ENCODE data around the gene SYNJ1. TPM values are rescaled to one million over a fixed set of nuclear protein-coding genes. Genes with fewer than 3 reads are reported as not detected.

SYNJ1 gene
- total and polyA plus RNA-seq, 9 of the 15 experiments (the other 6 are each of a cell fraction or from before 2014, with no cell fraction given), result 2.4 to 10.6 (median 5.6) TPM

DNA sequence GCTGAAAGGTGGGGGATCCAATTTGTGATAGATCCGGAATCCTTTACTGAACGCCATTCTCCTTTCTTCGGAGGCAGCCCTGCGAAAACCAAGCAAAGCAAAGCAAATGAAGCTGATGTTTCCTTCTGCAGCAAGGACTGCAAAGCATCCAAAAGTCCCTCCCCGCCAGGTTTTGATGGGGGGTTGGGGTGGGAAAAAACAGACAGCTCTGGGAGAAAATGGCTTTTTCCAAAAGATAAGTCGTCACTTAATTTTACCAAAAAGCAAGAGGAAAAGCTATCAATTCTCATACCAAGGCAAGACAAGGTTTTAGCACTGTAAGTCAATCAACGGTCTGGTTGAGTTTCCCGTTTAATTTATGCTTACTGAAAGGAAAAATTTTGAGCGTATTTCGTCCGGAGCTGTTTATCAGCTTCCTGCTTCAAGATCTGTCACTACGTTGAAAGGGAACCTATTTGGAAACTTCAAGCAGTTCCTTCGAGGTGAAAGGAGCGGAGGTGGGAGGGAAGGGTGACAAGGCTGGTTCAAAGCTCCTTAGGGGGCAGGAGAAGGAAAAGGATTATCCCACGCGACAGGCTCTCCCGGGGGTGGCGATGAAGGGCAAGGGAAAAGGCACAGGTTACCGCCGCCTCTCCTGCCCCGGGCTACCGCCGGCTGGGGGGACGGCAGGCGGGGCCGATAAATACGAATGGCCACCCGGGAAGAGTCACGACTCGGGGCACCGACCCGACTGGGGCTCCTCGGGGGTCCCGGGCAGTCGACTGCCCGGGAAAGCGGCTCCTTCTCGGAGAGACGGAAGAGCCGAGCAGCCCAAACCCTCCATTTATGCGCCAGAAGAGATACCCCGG, 750 bp downstream of the SYNJ1 start (continued):
- TF ChIP-seq ZBTB49 (CRISPR knock-in tag; IDR thresholded peaks at IDR 0.05; ENCODE audit: borderline replicate concordance), result no peak
- TF ChIP-seq ETV5 (CRISPR knock-in tag; IDR thresholded peaks at IDR 0.05; ENCODE audit: low read depth), result no peak
- TF ChIP-seq XRCC4 (IDR thresholded peaks at IDR 0.05; ENCODE audit: extremely low read depth, insufficient read depth, insufficient read length), result no peak
- TF ChIP-seq ZNF197 (CRISPR knock-in tag; IDR thresholded peaks at IDR 0.05; ENCODE audit: low read depth), result no peak
- TF ChIP-seq E2F8 (IDR thresholded peaks at IDR 0.05; ENCODE audit: low read depth, partially characterized antibody), result no peak
- TF ChIP-seq DACH1 (IDR thresholded peaks at IDR 0.05; ENCODE audit: partially characterized antibody), result no peak
- TF ChIP-seq, protein P1, sequence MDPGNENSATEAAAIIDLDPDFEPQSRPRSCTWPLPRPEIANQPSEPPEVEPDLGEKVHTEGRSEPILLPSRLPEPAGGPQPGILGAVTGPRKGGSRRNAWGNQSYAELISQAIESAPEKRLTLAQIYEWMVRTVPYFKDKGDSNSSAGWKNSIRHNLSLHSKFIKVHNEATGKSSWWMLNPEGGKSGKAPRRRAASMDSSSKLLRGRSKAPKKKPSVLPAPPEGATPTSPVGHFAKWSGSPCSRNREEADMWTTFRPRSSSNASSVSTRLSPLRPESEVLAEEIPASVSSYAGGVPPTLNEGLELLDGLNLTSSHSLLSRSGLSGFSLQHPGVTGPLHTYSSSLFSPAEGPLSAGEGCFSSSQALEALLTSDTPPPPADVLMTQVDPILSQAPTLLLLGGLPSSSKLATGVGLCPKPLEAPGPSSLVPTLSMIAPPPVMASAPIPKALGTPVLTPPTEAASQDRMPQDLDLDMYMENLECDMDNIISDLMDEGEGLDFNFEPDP (CRISPR knock-in tag; IDR thresholded peaks at IDR 0.05), result no peak
- no peak for TF ChIP-seq SMARCA5 (IDR thresholded peaks at IDR 0.05)
- no peak for TF ChIP-seq MECOM (CRISPR knock-in tag; IDR thresholded peaks at IDR 0.05)
- TF ChIP-seq UBTF (IDR thresholded peaks at IDR 0.05; ENCODE audit: borderline replicate concordance in 1 of 2, low read depth in 2 of 2, low read length in 2 of 2), result 0 out of 4 replicates have a peak, but pooled peaks of 1 of the 2 experiments have one; percentile 10
- TF ChIP-seq NCOA2 (IDR thresholded peaks at IDR 0.05; ENCODE audit: partially characterized antibody in 2 of 2), result no peak
- no peak for TF ChIP-seq JUND (IDR thresholded peaks at IDR 0.05; ENCODE audit: borderline replicate concordance, low read depth, low read length)
- TF ChIP-seq JUND (tag; IDR thresholded peaks at IDR 0.05; ENCODE audit: borderline replicate concordance, low read depth, low read length), result no peak
- TF ChIP-seq RFX7 (CRISPR knock-in tag; IDR thresholded peaks at IDR 0.05), result no peak
- no peak for TF ChIP-seq ZNF354B (CRISPR knock-in tag; IDR thresholded peaks at IDR 0.05)
- TF ChIP-seq ZNF316 (IDR thresholded peaks at IDR 0.05), result 0 out of 2 replicates have a peak, but pooled peaks have one; percentile 42
- TF ChIP-seq ELF4 (CRISPR knock-in tag; IDR thresholded peaks at IDR 0.05), result peak; percentile 48; the same call in 1 of the 2 replicates

Data from K562 (cell line).